Measurements from ENCODE around the gene KIAA0753. TPM values are rescaled to one million over a fixed set of nuclear protein-coding genes. Genes with fewer than 3 reads are reported as not detected.

The KIAA0753 gene
- total and polyA plus RNA-seq, 2 of the 8 experiments (the other 6 are each of a cell fraction or from before 2014, with no cell fraction given): 5.0 to 27.1 TPM

GRCh38 chr17:6683730-6684459, 43.4 kb upstream of the KIAA0753 start (continued):
- no peak for TF ChIP-seq SP1 (IDR thresholded peaks at IDR 0.05; ENCODE audit: low read depth, low read length)
- TF ChIP-seq, protein P1, sequence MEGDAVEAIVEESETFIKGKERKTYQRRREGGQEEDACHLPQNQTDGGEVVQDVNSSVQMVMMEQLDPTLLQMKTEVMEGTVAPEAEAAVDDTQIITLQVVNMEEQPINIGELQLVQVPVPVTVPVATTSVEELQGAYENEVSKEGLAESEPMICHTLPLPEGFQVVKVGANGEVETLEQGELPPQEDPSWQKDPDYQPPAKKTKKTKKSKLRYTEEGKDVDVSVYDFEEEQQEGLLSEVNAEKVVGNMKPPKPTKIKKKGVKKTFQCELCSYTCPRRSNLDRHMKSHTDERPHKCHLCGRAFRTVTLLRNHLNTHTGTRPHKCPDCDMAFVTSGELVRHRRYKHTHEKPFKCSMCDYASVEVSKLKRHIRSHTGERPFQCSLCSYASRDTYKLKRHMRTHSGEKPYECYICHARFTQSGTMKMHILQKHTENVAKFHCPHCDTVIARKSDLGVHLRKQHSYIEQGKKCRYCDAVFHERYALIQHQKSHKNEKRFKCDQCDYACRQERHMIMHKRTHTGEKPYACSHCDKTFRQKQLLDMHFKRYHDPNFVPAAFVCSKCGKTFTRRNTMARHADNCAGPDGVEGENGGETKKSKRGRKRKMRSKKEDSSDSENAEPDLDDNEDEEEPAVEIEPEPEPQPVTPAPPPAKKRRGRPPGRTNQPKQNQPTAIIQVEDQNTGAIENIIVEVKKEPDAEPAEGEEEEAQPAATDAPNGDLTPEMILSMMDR (IDR thresholded peaks at IDR 0.05; ENCODE audit: control extremely low read depth in 1 of 3, insufficient read depth in 1 of 3, low read depth in 1 of 3, low read length in 3 of 3): no peak
- TF ChIP-seq EZH2 (IDR thresholded peaks at IDR 0.05; ENCODE audit: low read depth, low read length, severe bottlenecking): no peak
- TF ChIP-seq CHD1 (IDR thresholded peaks at IDR 0.05; ENCODE audit: low read depth, low read length): no peak
- TF ChIP-seq SP4 (IDR thresholded peaks at IDR 0.05; ENCODE audit: low read length): no peak
- TF ChIP-seq MAFK (IDR thresholded peaks at IDR 0.05; ENCODE audit: low read depth, low read length): no peak
- no peak for TF ChIP-seq SUZ12 (IDR thresholded peaks at IDR 0.05; ENCODE audit: low read length)
